A549 treated with AZD9567 at 1 μM for 4 hours (cell line): ENCODE data around the gene SPHK1. TPM values are rescaled to one million over a fixed set of nuclear protein-coding genes. Genes with fewer than 3 reads are reported as not detected.

ENCODE experiments used
- total RNA-seq: library from RNA; stranded (reverse); fragments of 200-300 nt; extraction: Qiagen RNA extraction; gene quantifications from 5 replicates; pipeline ENCODE4 v1.2.3, GENCODE V29; 2022; ENCODE audit not compliant: insufficient read depth

Gene SPHK1, protein sequence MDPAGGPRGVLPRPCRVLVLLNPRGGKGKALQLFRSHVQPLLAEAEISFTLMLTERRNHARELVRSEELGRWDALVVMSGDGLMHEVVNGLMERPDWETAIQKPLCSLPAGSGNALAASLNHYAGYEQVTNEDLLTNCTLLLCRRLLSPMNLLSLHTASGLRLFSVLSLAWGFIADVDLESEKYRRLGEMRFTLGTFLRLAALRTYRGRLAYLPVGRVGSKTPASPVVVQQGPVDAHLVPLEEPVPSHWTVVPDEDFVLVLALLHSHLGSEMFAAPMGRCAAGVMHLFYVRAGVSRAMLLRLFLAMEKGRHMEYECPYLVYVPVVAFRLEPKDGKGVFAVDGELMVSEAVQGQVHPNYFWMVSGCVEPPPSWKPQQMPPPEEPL
- 26.4 to 48.0 TPM (median 41.0 TPM) in 5 replicates for total RNA-seq

DNA sequence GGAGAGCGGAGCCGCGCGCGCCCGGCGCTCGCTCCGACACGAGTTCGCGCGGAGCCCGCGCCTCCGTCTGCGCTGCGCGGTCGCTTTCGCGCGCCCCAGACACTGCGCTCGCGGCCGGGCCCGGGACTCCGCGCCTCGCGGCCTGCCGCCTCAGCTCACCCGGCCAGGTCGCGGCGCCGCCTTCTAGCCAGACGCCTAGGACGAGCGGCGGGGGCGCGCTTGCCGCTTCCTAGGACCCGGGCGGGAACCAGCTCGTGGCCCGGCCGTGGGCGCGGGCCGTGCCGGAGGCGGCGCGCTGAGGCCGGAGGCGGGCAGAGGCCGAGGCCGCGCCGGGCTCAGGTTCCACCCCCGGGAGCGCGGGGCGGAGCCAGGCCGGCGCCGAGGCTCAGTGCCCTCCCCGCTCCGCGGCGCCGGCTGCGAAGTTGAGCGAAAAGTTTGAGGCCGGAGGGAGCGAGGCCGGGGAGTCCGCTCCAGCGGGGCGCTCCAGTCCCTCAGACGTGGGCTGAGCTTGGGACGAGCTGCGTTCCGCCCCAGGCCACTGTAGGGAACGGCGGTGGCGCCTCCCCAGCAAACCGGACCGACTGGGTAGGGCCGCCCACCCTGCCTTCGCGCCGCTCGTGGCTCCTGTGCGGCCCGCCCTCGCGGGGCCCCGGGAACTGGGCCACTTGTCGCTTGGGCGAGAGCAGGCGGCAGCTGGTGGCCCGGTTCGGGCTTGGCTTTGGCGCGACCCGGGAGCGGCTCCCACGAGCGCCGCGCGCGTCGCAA lies at the start of gene SPHK1:
SPHK1 (plus strand) TSS at position 388 of the 765 bp plus-strand sequence. CDS start 1,036 bp downstream, outside the sequence.

GRCh38 chr17:76353599-76354316 lies 30.7 kb upstream of the SPHK1 start, which contains the start of gene PRPSAP1:
Gene PRPSAP1, minus strand, starts transcription at chr17:76353916. Its CDS starts 213 bp downstream, at chr17:76353703.

Other genes with a start within 250 kb of the SPHK1 start
- gene FOXJ1, start 243.4 kb upstream of the SPHK1 start, total RNA-seq = 0.47 to 0.64 TPM (median 0.59 TPM) in 4 of 5 replicates, not detected in the other
- 6.9 to 10.0 TPM (median 8.0 TPM) in 5 replicates for gene RNF157, start 144.1 kb upstream of the SPHK1 start, total RNA-seq
- 30.3 to 120 TPM (median 109 TPM) in 5 replicates for gene UBALD2, start 119.3 kb upstream of the SPHK1 start, total RNA-seq
- gene QRICH2, start 76.3 kb upstream of the SPHK1 start, total RNA-seq = 0.35 to 1.8 TPM (median 0.97 TPM) in 5 replicates
- 54.4 to 85.5 TPM (median 63.9 TPM) in 5 replicates for gene PRPSAP1, start 30.7 kb upstream of the SPHK1 start, total RNA-seq
- 25.7 to 33.1 TPM (median 32.3 TPM) in 5 replicates for gene UBE2O, start 68.5 kb downstream of the SPHK1 start, total RNA-seq
- gene AANAT, start 83.0 kb downstream of the SPHK1 start, total RNA-seq = 0.17 to 0.78 TPM (median 0.37 TPM) in 4 of 5 replicates, not detected in the other
- 52.5 to 68.3 TPM (median 63.8 TPM) in 5 replicates for gene RHBDF2, start 116.8 kb downstream of the SPHK1 start, total RNA-seq
- 0.76 to 1.6 TPM (median 0.98 TPM) in 4 of 5 replicates, not detected in the other for gene CYGB, start 153.1 kb downstream of the SPHK1 start, total RNA-seq
- not detected in 5 replicates for gene PRCD, start 155.4 kb downstream of the SPHK1 start, total RNA-seq
- 0.32 to 0.53 TPM (median 0.45 TPM) in 4 of 5 replicates, not detected in the other for gene ST6GALNAC2, start 201.3 kb downstream of the SPHK1 start, total RNA-seq